Nephron progenitor cell (in vitro differentiated cells): ENCODE results near the gene MYO6.

Experiments used
- DNase-seq: peaks from one replicate; pipeline ENCODE4 v3.0.0; 2021
- H3K27ac Mint-ChIP-seq: 2 replicates; pipeline ENCODE4 v1.8.0; 2021; ENCODE audit warnings: mild to moderate bottlenecking, moderate library complexity, mixed read lengths
- H3K27me3 Mint-ChIP-seq: 2 replicates; pipeline ENCODE4 v1.8.0; 2021; ENCODE audit warnings: mild to moderate bottlenecking, low read depth, mixed read lengths; ENCODE audit not compliant: poor library complexity
- H3K36me3 Mint-ChIP-seq: 2 replicates; pipeline ENCODE4 v1.8.0; 2021; ENCODE audit warnings: low read depth, mixed read lengths
- H3K4me1 Mint-ChIP-seq: 2 replicates; pipeline ENCODE4 v1.8.0; 2021; ENCODE audit warnings: mixed read lengths
- H3K4me3 Mint-ChIP-seq: 2 replicates; pipeline ENCODE4 v1.8.0; 2021; ENCODE audit warnings: mild to moderate bottlenecking, moderate library complexity, mixed read lengths
- H3K9me3 Mint-ChIP-seq: 2 replicates; pipeline ENCODE4 v1.8.0; 2021; ENCODE audit warnings: mild to moderate bottlenecking, moderate library complexity, mixed read lengths
- CTCF ChIP-seq: fragments of 200-600 bp; sonication (generic); IDR thresholded peaks from 2 replicates; pipeline ENCODE4 v1.5.0; 2021; ENCODE audit warnings: antibody characterized with exemption

Gene MYO6

GRCh38 chr6:75946146-75946831 is 197.2 kb downstream of the MYO6 start:
- Mint-ChIP-seq H3K4me1 (peaks cover 17% of the 10 kb centered on the region), H3K9me3 (no peaks in the 10 kb centered on the region), H3K4me3 (no peak overlapping the region), H3K36me3 (no peaks in the 10 kb centered on the region), H3K27ac (no peak overlapping the region), H3K27me3 (no peaks in the 10 kb centered on the region)
- DNase-seq = no peak
- no peak for TF ChIP-seq CTCF

GRCh38 chr6:75947935-75948334 is 198.9 kb downstream of the MYO6 start:
- Mint-ChIP-seq H3K27ac (no peak overlapping the region), H3K4me3 (no peak overlapping the region), H3K4me1 (peaks cover 17% of the 10 kb centered on the region), H3K27me3 (no peaks in the 10 kb centered on the region), H3K36me3 (no peaks in the 10 kb centered on the region), H3K9me3 (no peaks in the 10 kb centered on the region)
- no peak for DNase-seq
- no peak for TF ChIP-seq CTCF

GRCh38 chr6:75952128-75952527 is 203.1 kb downstream of the MYO6 start:
- Mint-ChIP-seq H3K4me1 (peaks cover 2% of the 10 kb centered on the region), H3K27ac (no peak overlapping the region), H3K9me3 (peaks cover 20% of the 10 kb centered on the region), H3K36me3 (no peaks in the 10 kb centered on the region), H3K4me3 (no peak overlapping the region), H3K27me3 (no peaks in the 10 kb centered on the region)
- DNase-seq = no peak
- no peak for TF ChIP-seq CTCF

GRCh38 chr6:75963569-75963968 is 214.5 kb downstream of the MYO6 start:
- DNase-seq = no peak
- Mint-ChIP-seq H3K9me3 (peaks cover 11% of the 10 kb centered on the region), H3K4me1 (peaks cover 5% of the 10 kb centered on the region), H3K4me3 (no peak overlapping the region), H3K27me3 (peaks cover 4% of the 10 kb centered on the region), H3K36me3 (no peaks in the 10 kb centered on the region), H3K27ac (no peak overlapping the region)
- TF ChIP-seq CTCF = no peak

- Mint-ChIP-seq H3K27me3 (no peaks in the 10 kb centered on the region), H3K4me3 (no peak overlapping the region), H3K27ac (no peak overlapping the region), H3K36me3 (no peaks in the 10 kb centered on the region), H3K9me3 (no peaks in the 10 kb centered on the region), H3K4me1 (no peaks in the 10 kb centered on the region)
- no peak for TF ChIP-seq CTCF
- no peak for DNase-seq
Observed at GRCh38 chr6:75968143-75968542, 219.1 kb downstream of the MYO6 start.
